Astrocyte of the hippocampus (primary cell): ENCODE data around the gene TGFBI.

ENCODE experiments used
- DNase-seq: peaks from one replicate; pipeline ENCODE4 v3.0.0; 2011; ENCODE audit warnings: low read depth, low spot score

TGFBI gene

GRCh38 chr5:136087961-136088871 is 59.4 kb downstream of the TGFBI start:
- DNase-seq = no peak

GRCh38 chr5:136089791-136090190 is 61.0 kb downstream of the TGFBI start:
- no peak for DNase-seq

- no peak for DNase-seq
Measured at GRCh38 chr5:136090319-136090718, 61.5 kb downstream of the TGFBI start.

- DNase-seq = no peak
Measured at GRCh38 chr5:136094189-136094912, 65.6 kb downstream of the TGFBI start.

GRCh38 chr5:136094913-136095641 is 66.3 kb downstream of the TGFBI start:
- DNase-seq = no peak

GRCh38 chr5:136098176-136098575 is 69.4 kb downstream of the TGFBI start:
- DNase-seq = no peak

GRCh38 chr5:136099870-136100269 is 71.1 kb downstream of the TGFBI start:
- DNase-seq = no peak

GRCh38 chr5:136101884-136102283 is 73.1 kb downstream of the TGFBI start:
- DNase-seq = no peak

- no peak for DNase-seq
Measured at GRCh38 chr5:136103118-136103517, 74.3 kb downstream of the TGFBI start.

GRCh38 chr5:136104306-136104965 is 75.6 kb downstream of the TGFBI start:
- DNase-seq = no peak

- no peak for DNase-seq
Measured at GRCh38 chr5:136106351-136107031, 77.7 kb downstream of the TGFBI start.

GRCh38 chr5:136108180-136108611 is 79.4 kb downstream of the TGFBI start:
- DNase-seq = no peak

GRCh38 chr5:136108766-136109165 is 80.0 kb downstream of the TGFBI start:
- DNase-seq = no peak

- DNase-seq = no peak
Measured at GRCh38 chr5:136109453-136110135, 80.8 kb downstream of the TGFBI start.
